K562 (cell line): ENCODE measurements around the gene WDR70. TPM values are rescaled to one million over a fixed set of nuclear protein-coding genes. Genes with fewer than 3 reads are reported as not detected.

Experiments
- ATAC-seq: fragments of 200-7000 bp; cut with Tn5 transposase; 3 replicates; pipeline ENCODE4 v1.9.1; 2020; ENCODE audit warnings: moderate library complexity
- BruUV-seq: library from RNA; stranded (reverse); fragments of 400-500 nt; replicated peaks from 2 replicates; lab custom pipeline; 2021; lab: Mats Ljungman, UMichigan
- CTCF ChIA-PET: fragments of 300-600 bp; formaldehyde crosslinking; extraction: SDS; loops from one replicate; lab custom pipeline; 2021; ENCODE audit warnings: low intra/inter-chr PET ratio; lab: Yijun Ruan, JAX
- POLR2A ChIA-PET: fragments of 300-600, 350-650 bp; sonication (Branson Sonifier 250); formaldehyde crosslinking; extraction: SDS; loops from one replicate; lab custom pipeline; 2021; ENCODE audit warnings: antibody characterized with exemption, inconsistent platforms; lab: Yijun Ruan, JAX
- DNase-seq, 4 experiments: peaks; one replicate each; pipeline versions ENCODE4 v3.0.0 to v3.0.0-alpha.2; 2011 to 2018; ENCODE audit warnings: low spot score in 3 of 4, mixed read lengths in 3 of 4; ENCODE audit errors: extremely low read depth in 1 of 4
- FAIRE-seq: peaks from 2 replicates; lab custom pipeline; 2011; peaks lifted over from hg19 to GRCh38; lab: Jason Lieb, UNC
- H2AFZ ChIP-seq: 2 replicates; pipeline ENCODE4 v1.6.0; 2011; ENCODE audit warnings: low read depth, low read length, control low read depth, inconsistent platforms
- H3K27ac ChIP-seq: fragments of 200-600 bp; 3 replicates; pipeline ENCODE4 v1.8.0; 2011; ENCODE audit warnings: low read depth, mild to moderate bottlenecking, control low read depth, inconsistent platforms, low read length, moderate library complexity, mixed read lengths; ENCODE audit errors: extremely low read depth
- H3K27me3 ChIP-seq, 2 experiments: fragments of 300-600 bp in 1 of 2; 2 replicates in 1 of 2; 3 replicates in 1 of 2; pipeline versions ENCODE4 v1.6.0 to v1.8.0; 2011; ENCODE audit warnings: inconsistent platforms in 2 of 2, low read length in 2 of 2, mild to moderate bottlenecking in 1 of 2, mixed read lengths in 1 of 2, moderate library complexity in 1 of 2; ENCODE audit not compliant: control insufficient read depth in 2 of 2, insufficient read depth in 2 of 2
- H3K36me3 ChIP-seq: fragments of 300-600 bp; 3 replicates; pipeline ENCODE4 v1.8.0; 2011; ENCODE audit warnings: mild to moderate bottlenecking, low read length, inconsistent platforms; ENCODE audit not compliant: control insufficient read depth, insufficient read depth
- H3K4me1 ChIP-seq, 2 experiments: fragments of 200-600 bp in 1 of 2; replicated peaks in 1 of 2; 2 replicates in 1 of 2; 3 replicates in 1 of 2; pipeline versions ENCODE4 v1.5.1 to v1.8.0; 2011; ENCODE audit warnings: inconsistent platforms in 2 of 2, low read length in 2 of 2, mild to moderate bottlenecking in 1 of 2, mixed read lengths in 1 of 2, moderate library complexity in 1 of 2; ENCODE audit not compliant: control insufficient read depth in 2 of 2, insufficient read depth in 2 of 2
- H3K4me2 ChIP-seq: 2 replicates; pipeline ENCODE4 v1.6.1; 2011; ENCODE audit warnings: low read length, control low read depth, inconsistent platforms, mixed read lengths; ENCODE audit not compliant: insufficient read depth
- H3K4me3 ChIP-seq: fragments of 200-600 bp; sonication (generic), shearing (Covaris generic); 2 replicates; pipeline ENCODE4 v1.5.1; 2016; ENCODE audit warnings: control low read depth, inconsistent platforms
- H3K79me2 ChIP-seq: fragments of 200-600 bp; 3 replicates; pipeline ENCODE4 v1.8.0; 2011; ENCODE audit warnings: low read length, inconsistent platforms; ENCODE audit not compliant: control insufficient read depth, insufficient read depth
- H3K9ac ChIP-seq, 2 experiments: 2 replicates each; pipeline versions ENCODE4 v1.6.0 to v1.6.1; 2011; ENCODE audit warnings: low read depth in 2 of 2, low read length in 2 of 2, control low read depth in 1 of 2, inconsistent platforms in 1 of 2, mild to moderate bottlenecking in 1 of 2, mixed read lengths in 1 of 2; ENCODE audit not compliant: insufficient read depth in 1 of 2
- H3K9me1 ChIP-seq: one replicate; pipeline ENCODE4 v1.6.0; 2011; ENCODE audit warnings: inconsistent platforms, mild to moderate bottlenecking, low read length, moderate library complexity; ENCODE audit not compliant: control insufficient read depth, insufficient read depth
- H3K9me3 ChIP-seq: replicated peaks from 2 replicates; pipeline ENCODE4 v1.5.1; 2011; ENCODE audit warnings: low read depth, low read length, inconsistent platforms; ENCODE audit not compliant: control insufficient read depth, insufficient read depth
- H4K20me1 ChIP-seq: replicated peaks from 2 replicates; pipeline ENCODE4 v1.6.1; 2011; ENCODE audit warnings: low read length, inconsistent platforms, mixed read lengths; ENCODE audit not compliant: control insufficient read depth, insufficient read depth
- CCNT2 ChIP-seq: IDR thresholded peaks from 2 replicates; pipeline ENCODE4 v1.6.1; 2011; ENCODE audit warnings: borderline replicate concordance, low read depth, mild to moderate bottlenecking, moderate library complexity, mixed read lengths, low read length; ENCODE audit not compliant: insufficient read length; ENCODE audit errors: extremely low read depth
- NR2C1 ChIP-seq, 2 experiments: fragments of 450-650 bp; IDR thresholded peaks; 2 replicates each; pipeline ENCODE4 v1.6.1; 2017; ENCODE audit warnings: mild to moderate bottlenecking in 2 of 2, antibody characterized with exemption in 1 of 2, inconsistent platforms in 1 of 2, missing compliant biosample characterization in 1 of 2, missing genetic modification characterization in 1 of 2
- RB1 ChIP-seq: fragments of 450-650 bp; IDR thresholded peaks from 2 replicates; pipeline ENCODE4 v1.6.1; 2017; ENCODE audit warnings: low read depth, mild to moderate bottlenecking
- SRF ChIP-seq, 2 experiments: fragments of 250-450, 450-650 bp in 1 of 2; sonication (Bioruptor Pico) in 1 of 2; sonication (generic) in 1 of 2; formaldehyde crosslinking; IDR thresholded peaks; 2 replicates each; pipeline versions ENCODE4 v1.5.0 to v1.5.1; 2020 to 2022; ENCODE audit warnings: mild to moderate bottlenecking in 1 of 2, missing genetic modification reagents in 1 of 2
- ZNF766 ChIP-seq: fragments of 200-800 bp; sonication (Bioruptor generic); conservative IDR thresholded peaks from 2 replicates; pipeline ENCODE4 v1.6.1; 2016; ENCODE audit warnings: missing genetic modification characterization, missing compliant biosample characterization
- WGBS: fragments of 100-300 bp; shearing (Covaris generic); methylation state at CpG from one replicate; pipeline ENCODE4 v1.1.6; 2016; ENCODE audit warnings: low coverage, mixed read lengths; ENCODE audit not compliant: insufficient coverage; ENCODE audit errors: missing lambda C conversion rate; 5-methylcytosine and 5-hydroxymethylcytosine counted together
- in situ Hi-C: fragments of 300-500 bp; cut with MboI; formaldehyde crosslinking; loops from 4 replicates; pipeline ENCODE4 v1.15.0; 2018; ENCODE audit warnings: inconsistent platforms, mixed read lengths
- intact Hi-C: fragments of 100-400 bp; cut with micrococcal nuclease; formaldehyde crosslinking; loops from 2 replicates; pipeline ENCODE4 v1.14.2; 2022
- polyA plus RNA-seq, 8 experiments: library from polyadenylated mRNA; depleted of rRNA in 4 of 8; stranded (reverse) in 5 of 8; unstranded in 3 of 8; fragments of >200 nt; fragmentation: Nextera tagmentation in 2 of 8; fragmentation: Illumina TruSeq in 1 of 8; extraction: Ambion mirVana in 2 of 8; extraction: Trizol in 1 of 8; gene quantifications; 2 replicates each; pipeline versions ENCODE4 v1.2.1 to v1.2.3, GENCODE V29; 2011 to 2014; ENCODE audit warnings: inconsistent platforms in 1 of 8, missing spikeins in 1 of 8
- total RNA-seq, 7 experiments: library from RNA; depleted of rRNA in 6 of 7; stranded (reverse); fragments of >200 nt in 6 of 7; fragmentation: Illumina TruSeq in 2 of 7; extraction: Trizol in 2 of 7; gene quantifications; 2 replicates each; pipeline versions ENCODE4 v1.2.1 to v1.2.3, GENCODE V29; 2011 to 2021; ENCODE audit warnings: low replicate concordance in 1 of 7

WDR70 gene
- total and polyA plus RNA-seq, 9 of the 15 experiments (the other 6 are each of a cell fraction or from before 2014, with no cell fraction given) = 16.8 to 46.6 (median 38.8) TPM

- TF ChIP-seq RB1 (no peak), ZNF766 (peak; percentile 91)
- Histone ChIP-seq H3K9me1 (no peaks in the 10 kb centered on the region), H3K4me3 (no peak overlapping the region), H3K79me2 (no peaks in the 10 kb centered on the region), H3K27ac (no peak overlapping the region), H3K36me3 (peaks cover 4% of the 10 kb centered on the region; the same call in 1 of the 3 replicates), H3K27me3 (no peaks in the 10 kb centered on the region), H3K4me2 (no peak overlapping the region), H3K9ac (no peak overlapping the region), H2AFZ (no peak overlapping the region), H3K4me1 (no peaks in the 10 kb centered on the region), H4K20me1 (no peaks in the 10 kb centered on the region), H3K9me3 (no peaks in the 10 kb centered on the region)
- DNase-seq = no peak
- in situ Hi-C loops (no loop called here), intact Hi-C loops (no loop called here)
- FAIRE-seq = no peak
- no peak for ATAC-seq
- ChIA-PET CTCF (no interaction called here), POLR2A (no interaction called here)
- BruUV-seq = no TSS peak
These were observed 315.7 kb downstream of the WDR70 start for GRCh38 chr5:37694867-37695266.

- Histone ChIP-seq H3K4me3 (no peak overlapping the region), H3K4me1 (no peaks in the 10 kb centered on the region), H3K9ac (no peak overlapping the region), H3K36me3 (peaks cover 4% of the 10 kb centered on the region; the same call in 1 of the 3 replicates), H3K27ac (no peak overlapping the region), H3K9me3 (no peaks in the 10 kb centered on the region), H2AFZ (no peak overlapping the region), H3K79me2 (no peaks in the 10 kb centered on the region), H3K27me3 (no peaks in the 10 kb centered on the region), H3K4me2 (no peak overlapping the region), H3K9me1 (no peaks in the 10 kb centered on the region), H4K20me1 (no peaks in the 10 kb centered on the region)
- intact Hi-C loops = no loop called here
- WGBS = 47% methylated on average over 3 of the region's 3 CpGs
- FAIRE-seq (no peak), ATAC-seq (peak; percentile 74), DNase-seq (no peak)
- ChIA-PET POLR2A (no interaction called here), CTCF (no interaction called here)
- TF ChIP-seq NR2C1 (IDR thresholded peaks at IDR 0.05) (peak; percentile 52; the same call in 1 of the 2 replicates), NR2C1 (tag; IDR thresholded peaks at IDR 0.05) (peak; percentile 51; the same call in 1 of the 2 replicates), CCNT2 (no peak), SRF (CRISPR knock-in tag; IDR thresholded peaks at IDR 0.05) (peak; percentile 28 to 94; a peak in 3 of 4 replicates)
- no TSS peak for BruUV-seq
- in situ Hi-C loops = no loop called here
These were observed 316.5 kb downstream of the WDR70 start for GRCh38 chr5:37695647-37696046.
